Epithelial cell of esophagus (primary cell): ENCODE results near the gene TYMP.

Experiments
- DNase-seq: peaks from one replicate; pipeline ENCODE4 v3.0.0; 2010; ENCODE audit warnings: low read depth
- H3K4me3 ChIP-seq: 2 replicates; pipeline ENCODE4 v1.5.1; 2011; ENCODE audit warnings: mild to moderate bottlenecking, low read length, control low read depth
- CTCF ChIP-seq: IDR thresholded peaks from 2 replicates; pipeline ENCODE4 v1.5.1; 2011; ENCODE audit warnings: low read depth, mild to moderate bottlenecking, low read length, control low read depth, inconsistent platforms; ENCODE audit not compliant: insufficient read depth; ENCODE audit errors: missing control alignments

The TYMP gene

GRCh38 chr22:50570861-50571260, 41.0 kb upstream of the TYMP start:
- H3K4me3 ChIP-seq: no peak overlapping the region
- no peak for DNase-seq
- no peak for TF ChIP-seq CTCF

- DNase-seq: no peak
- H3K4me3 ChIP-seq: no peak overlapping the region
- TF ChIP-seq CTCF: no peak
These were observed 40.2 kb upstream of the TYMP start for GRCh38 chr22:50569896-50570535.

- TF ChIP-seq CTCF: no peak
- no peak overlapping the region for H3K4me3 ChIP-seq
- DNase-seq: no peak
These were observed 39.2 kb upstream of the TYMP start for GRCh38 chr22:50569041-50569459.

GRCh38 chr22:50568626-50569025, 38.8 kb upstream of the TYMP start:
- no peak overlapping the region for H3K4me3 ChIP-seq
- no peak for TF ChIP-seq CTCF
- DNase-seq: peak; percentile 69

- no peak for DNase-seq
- H3K4me3 ChIP-seq: no peak overlapping the region
- no peak for TF ChIP-seq CTCF
These were observed 38.0 kb upstream of the TYMP start for GRCh38 chr22:50567721-50568252.

- TF ChIP-seq CTCF: no peak
- DNase-seq: no peak
- H3K4me3 ChIP-seq: no peak overlapping the region
These were observed 34.5 kb upstream of the TYMP start for GRCh38 chr22:50564289-50564688.
